ENCODE measurements around the gene NEXN.

The NEXN gene

GRCh38 chr1:77955709-77956108 lies 67.3 kb downstream of the NEXN start:
- no CpG with 5 or more reads among the region's 3 CpGs for WGBS (ENCODE audit: extremely low coverage, insufficient coverage, insufficient read length)
- Histone ChIP-seq H3K9ac (ENCODE audit: low read length) (no peak overlapping the region), H2AK5ac (ENCODE audit: low read length) (no peak overlapping the region), H3K14ac (ENCODE audit: low read length) (no peak overlapping the region), H3K23ac (ENCODE audit: low read length) (no peak overlapping the region), H3K79me1 (ENCODE audit: low read length) (no peaks in the 10 kb centered on the region), H2BK5ac (ENCODE audit: low read depth, low read length, poor library complexity) (no peak overlapping the region), H3K4me3 (ENCODE audit: low read depth, low read length) (no peak overlapping the region), H3K9me3 (ENCODE audit: insufficient read depth, low read depth, low read length) (no peaks in the 10 kb centered on the region), H2BK120ac (ENCODE audit: insufficient read depth, low read length, poor library complexity) (no peak overlapping the region), H3K27ac (ENCODE audit: low read depth, low read length) (no peak overlapping the region), H3K4me1 (ENCODE audit: control insufficient read depth in 1 of 2, insufficient read depth in 2 of 2, low read length in 2 of 2) (no peaks in the 10 kb centered on the region), H4K8ac (ENCODE audit: low read depth, low read length) (no peak overlapping the region), H2AFZ (ENCODE audit: insufficient read depth, low read length, poor library complexity) (no peak overlapping the region), H3K27me3 (ENCODE audit: insufficient read depth, low read length) (no peaks in the 10 kb centered on the region), H4K91ac (ENCODE audit: low read depth, low read length) (no peak overlapping the region), H3K18ac (ENCODE audit: low read length) (no peak overlapping the region), H4K12ac (ENCODE audit: low read depth, low read length) (no peak overlapping the region), H3K4ac (ENCODE audit: low read depth, low read length) (no peak overlapping the region), H3K36me3 (ENCODE audit: control insufficient read depth in 1 of 2, insufficient read depth in 2 of 2, low read length in 2 of 2) (peaks cover 26 to 48% of the 10 kb centered on the region in 2 experiments), H3K79me2 (ENCODE audit: control insufficient read depth, insufficient read depth, low read length, poor library complexity) (no peaks in the 10 kb centered on the region), H3K4me2 (ENCODE audit: low read length) (no peak overlapping the region), H2BK12ac (ENCODE audit: low read length) (no peak overlapping the region)
- no peak for DNase-seq

GRCh38 chr1:77956464-77956863 lies 68.0 kb downstream of the NEXN start:
- Histone ChIP-seq H3K14ac (ENCODE audit: low read length) (no peak overlapping the region), H3K4me1 (ENCODE audit: control insufficient read depth in 1 of 2, insufficient read depth in 2 of 2, low read length in 2 of 2) (no peaks in the 10 kb centered on the region), H2BK5ac (ENCODE audit: low read depth, low read length, poor library complexity) (no peak overlapping the region), H3K23ac (ENCODE audit: low read length) (no peak overlapping the region), H3K27ac (ENCODE audit: low read depth, low read length) (no peak overlapping the region), H2AK5ac (ENCODE audit: low read length) (no peak overlapping the region), H2BK12ac (ENCODE audit: low read length) (no peak overlapping the region), H2BK120ac (ENCODE audit: insufficient read depth, low read length, poor library complexity) (no peak overlapping the region), H4K91ac (ENCODE audit: low read depth, low read length) (no peak overlapping the region), H3K18ac (ENCODE audit: low read length) (no peak overlapping the region), H3K9ac (ENCODE audit: low read length) (no peak overlapping the region), H3K36me3 (ENCODE audit: control insufficient read depth in 1 of 2, insufficient read depth in 2 of 2, low read length in 2 of 2) (peaks cover 26 to 49% of the 10 kb centered on the region in 2 experiments), H4K12ac (ENCODE audit: low read depth, low read length) (no peak overlapping the region), H3K4ac (ENCODE audit: low read depth, low read length) (no peak overlapping the region), H3K4me2 (ENCODE audit: low read length) (no peak overlapping the region), H3K9me3 (ENCODE audit: insufficient read depth, low read depth, low read length) (no peaks in the 10 kb centered on the region), H3K4me3 (ENCODE audit: low read depth, low read length) (no peak overlapping the region), H3K27me3 (ENCODE audit: insufficient read depth, low read length) (no peaks in the 10 kb centered on the region), H3K79me2 (ENCODE audit: control insufficient read depth, insufficient read depth, low read length, poor library complexity) (no peaks in the 10 kb centered on the region), H3K79me1 (ENCODE audit: low read length) (no peaks in the 10 kb centered on the region), H4K8ac (ENCODE audit: low read depth, low read length) (no peak overlapping the region), H2AFZ (ENCODE audit: insufficient read depth, low read length, poor library complexity) (no peak overlapping the region)
- DNase-seq: no peak
- no CpG with 5 or more reads among the region's 3 CpGs for WGBS (ENCODE audit: extremely low coverage, insufficient coverage, insufficient read length)

GRCh38 chr1:77958391-77958790 lies 70.0 kb downstream of the NEXN start:
- Histone ChIP-seq H3K4me2 (ENCODE audit: low read length) (no peak overlapping the region), H3K36me3 (ENCODE audit: control insufficient read depth in 1 of 2, insufficient read depth in 2 of 2, low read length in 2 of 2) (peaks cover 20 to 46% of the 10 kb centered on the region in 2 experiments), H3K27ac (ENCODE audit: low read depth, low read length) (no peak overlapping the region), H3K4ac (ENCODE audit: low read depth, low read length) (no peak overlapping the region), H4K91ac (ENCODE audit: low read depth, low read length) (no peak overlapping the region), H3K18ac (ENCODE audit: low read length) (no peak overlapping the region), H3K27me3 (ENCODE audit: insufficient read depth, low read length) (no peaks in the 10 kb centered on the region), H3K14ac (ENCODE audit: low read length) (no peak overlapping the region), H3K23ac (ENCODE audit: low read length) (no peak overlapping the region), H4K8ac (ENCODE audit: low read depth, low read length) (no peak overlapping the region), H3K9me3 (ENCODE audit: insufficient read depth, low read depth, low read length) (no peaks in the 10 kb centered on the region), H2BK5ac (ENCODE audit: low read depth, low read length, poor library complexity) (no peak overlapping the region), H3K4me3 (ENCODE audit: low read depth, low read length) (no peak overlapping the region), H3K9ac (ENCODE audit: low read length) (no peak overlapping the region), H4K12ac (ENCODE audit: low read depth, low read length) (no peak overlapping the region), H2AK5ac (ENCODE audit: low read length) (no peak overlapping the region), H2AFZ (ENCODE audit: insufficient read depth, low read length, poor library complexity) (no peak overlapping the region), H3K4me1 (ENCODE audit: control insufficient read depth in 1 of 2, insufficient read depth in 2 of 2, low read length in 2 of 2) (no peaks in the 10 kb centered on the region), H2BK12ac (ENCODE audit: low read length) (no peak overlapping the region), H2BK120ac (ENCODE audit: insufficient read depth, low read length, poor library complexity) (no peak overlapping the region), H3K79me2 (ENCODE audit: control insufficient read depth, insufficient read depth, low read length, poor library complexity) (no peaks in the 10 kb centered on the region), H3K79me1 (ENCODE audit: low read length) (no peaks in the 10 kb centered on the region)
- DNase-seq: no peak

- H3K27ac ChIP-seq (ENCODE audit: low read depth, low read length): no peak overlapping the region
- H3K79me1 ChIP-seq (ENCODE audit: low read length): no peaks in the 10 kb centered on the region
- no peak overlapping the region for H3K4ac ChIP-seq (ENCODE audit: low read depth, low read length)
- no peak overlapping the region for H2BK5ac ChIP-seq (ENCODE audit: low read depth, low read length, poor library complexity)
- no peak overlapping the region for H3K14ac ChIP-seq (ENCODE audit: low read length)
- H2BK120ac ChIP-seq (ENCODE audit: insufficient read depth, low read length, poor library complexity): no peak overlapping the region
- H3K23ac ChIP-seq (ENCODE audit: low read length): no peak overlapping the region
- no CpG with 5 or more reads among the region's 2 CpGs for WGBS (ENCODE audit: extremely low coverage, insufficient coverage, insufficient read length)
- H3K36me3 ChIP-seq (ENCODE audit: control insufficient read depth in 1 of 2, insufficient read depth in 2 of 2, low read length in 2 of 2): peaks cover 21 to 47% of the 10 kb centered on the region in 2 experiments
- no peak overlapping the region for H3K4me3 ChIP-seq (ENCODE audit: low read depth, low read length)
- no peaks in the 10 kb centered on the region for H3K79me2 ChIP-seq (ENCODE audit: control insufficient read depth, insufficient read depth, low read length, poor library complexity)
- H3K4me1 ChIP-seq (ENCODE audit: control insufficient read depth in 1 of 2, insufficient read depth in 2 of 2, low read length in 2 of 2): no peaks in the 10 kb centered on the region
- H3K9me3 ChIP-seq (ENCODE audit: insufficient read depth, low read depth, low read length): no peaks in the 10 kb centered on the region
- no peak overlapping the region for H4K8ac ChIP-seq (ENCODE audit: low read depth, low read length)
- no peak overlapping the region for H3K4me2 ChIP-seq (ENCODE audit: low read length)
- no peak overlapping the region for H2BK12ac ChIP-seq (ENCODE audit: low read length)
- H2AK5ac ChIP-seq (ENCODE audit: low read length): no peak overlapping the region
- no peak overlapping the region for H4K91ac ChIP-seq (ENCODE audit: low read depth, low read length)
- H4K12ac ChIP-seq (ENCODE audit: low read depth, low read length): no peak overlapping the region
- DNase-seq: no peak
- H3K9ac ChIP-seq (ENCODE audit: low read length): no peak overlapping the region
- H3K18ac ChIP-seq (ENCODE audit: low read length): no peak overlapping the region
- H3K27me3 ChIP-seq (ENCODE audit: insufficient read depth, low read length): no peaks in the 10 kb centered on the region
- H2AFZ ChIP-seq (ENCODE audit: insufficient read depth, low read length, poor library complexity): no peak overlapping the region
These were observed 70.4 kb downstream of the NEXN start for GRCh38 chr1:77958850-77959249.
